Gastrocnemius medialis (tissue), 4 donors: ENCODE results near the gene MGME1.

Source experiments
- CTCF ChIP-seq, 5 experiments: fragments of 450-650 bp in 3 of 5; fragments of 200-600 bp in 2 of 5; sonication (generic) in 2 of 5; IDR thresholded peaks in 4 of 5; conservative IDR thresholded peaks in 1 of 5; 1 replicate in 4 of 5; 2 replicates in 1 of 5; pipeline ENCODE4 v1.5.1; 2016 to 2019; ENCODE audit warnings: antibody characterized with exemption in 5 of 5, mild to moderate bottlenecking in 3 of 5, moderate library complexity in 3 of 5
- POLR2A ChIP-seq, 2 donors: fragments of 450-650 bp; IDR thresholded peaks; one replicate each; pipeline ENCODE4 v1.6.1; 2017; ENCODE audit warnings: antibody characterized with exemption in 2 of 2, mild to moderate bottlenecking in 2 of 2, moderate library complexity in 2 of 2

GRCh38 chr20:17946572-17947473 lies 22.0 kb upstream of the MGME1 start:
- no peak for TF ChIP-seq CTCF (IDR thresholded peaks at IDR 0.05 in 4 of 5, conservative IDR thresholded peaks at IDR 0.05 in 1 of 5)
- TF ChIP-seq POLR2A (IDR thresholded peaks at IDR 0.05), result no peak
